ENCODE results near the gene CDH15.

The CDH15 gene, protein sequence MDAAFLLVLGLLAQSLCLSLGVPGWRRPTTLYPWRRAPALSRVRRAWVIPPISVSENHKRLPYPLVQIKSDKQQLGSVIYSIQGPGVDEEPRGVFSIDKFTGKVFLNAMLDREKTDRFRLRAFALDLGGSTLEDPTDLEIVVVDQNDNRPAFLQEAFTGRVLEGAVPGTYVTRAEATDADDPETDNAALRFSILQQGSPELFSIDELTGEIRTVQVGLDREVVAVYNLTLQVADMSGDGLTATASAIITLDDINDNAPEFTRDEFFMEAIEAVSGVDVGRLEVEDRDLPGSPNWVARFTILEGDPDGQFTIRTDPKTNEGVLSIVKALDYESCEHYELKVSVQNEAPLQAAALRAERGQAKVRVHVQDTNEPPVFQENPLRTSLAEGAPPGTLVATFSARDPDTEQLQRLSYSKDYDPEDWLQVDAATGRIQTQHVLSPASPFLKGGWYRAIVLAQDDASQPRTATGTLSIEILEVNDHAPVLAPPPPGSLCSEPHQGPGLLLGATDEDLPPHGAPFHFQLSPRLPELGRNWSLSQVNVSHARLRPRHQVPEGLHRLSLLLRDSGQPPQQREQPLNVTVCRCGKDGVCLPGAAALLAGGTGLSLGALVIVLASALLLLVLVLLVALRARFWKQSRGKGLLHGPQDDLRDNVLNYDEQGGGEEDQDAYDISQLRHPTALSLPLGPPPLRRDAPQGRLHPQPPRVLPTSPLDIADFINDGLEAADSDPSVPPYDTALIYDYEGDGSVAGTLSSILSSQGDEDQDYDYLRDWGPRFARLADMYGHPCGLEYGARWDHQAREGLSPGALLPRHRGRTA

DNA sequence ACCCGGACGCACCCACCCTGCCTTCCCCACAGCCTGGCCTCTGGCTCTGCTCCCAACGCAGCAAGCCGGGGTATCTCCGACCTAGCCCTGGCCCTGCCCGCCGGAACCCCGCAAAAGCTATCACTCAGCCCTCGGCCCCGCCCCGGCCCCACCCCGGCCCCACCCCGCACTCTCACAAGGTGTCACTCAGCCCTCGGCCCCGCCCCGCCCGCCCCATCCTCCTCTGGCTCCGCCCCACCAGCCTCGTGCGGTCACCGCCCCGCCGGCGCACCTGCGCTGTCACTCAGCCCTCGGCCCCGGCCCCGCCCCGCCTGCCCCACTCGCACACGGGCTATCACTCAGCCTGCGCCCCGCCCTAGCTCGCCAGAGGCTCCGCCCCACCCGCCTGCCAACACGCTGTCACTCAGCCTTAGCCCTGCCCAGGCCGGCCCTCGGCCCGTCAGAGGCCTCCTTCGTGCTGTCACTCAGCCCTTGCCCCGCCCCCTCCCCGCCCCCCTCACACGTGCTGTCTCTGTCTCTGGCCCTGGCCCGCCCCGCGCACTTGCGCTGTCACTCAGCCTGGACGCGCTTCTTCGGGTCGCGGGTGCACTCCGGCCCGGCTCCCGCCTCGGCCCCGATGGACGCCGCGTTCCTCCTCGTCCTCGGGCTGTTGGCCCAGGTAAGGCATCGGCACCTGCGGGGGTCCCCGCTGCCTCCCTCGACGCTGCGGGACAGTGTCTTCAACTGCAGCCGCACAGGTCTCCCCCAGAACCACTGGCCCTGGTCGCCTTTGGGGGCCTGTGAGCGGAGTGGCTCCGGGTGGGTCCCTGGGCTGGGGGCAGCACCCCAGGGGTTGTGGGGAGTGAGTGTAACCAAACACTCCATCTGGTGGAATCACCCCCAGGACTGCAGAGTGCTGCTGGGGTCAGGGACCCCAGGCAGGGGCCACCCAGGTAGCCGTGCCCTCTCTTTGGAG lies at the start of gene CDH15:
CDH15 (plus strand) TSS at position 533 of the 955 bp plus-strand sequence; CDS start at position 617, 84 bp downstream.
- peak; percentile 91 for DNase-seq

DNA sequence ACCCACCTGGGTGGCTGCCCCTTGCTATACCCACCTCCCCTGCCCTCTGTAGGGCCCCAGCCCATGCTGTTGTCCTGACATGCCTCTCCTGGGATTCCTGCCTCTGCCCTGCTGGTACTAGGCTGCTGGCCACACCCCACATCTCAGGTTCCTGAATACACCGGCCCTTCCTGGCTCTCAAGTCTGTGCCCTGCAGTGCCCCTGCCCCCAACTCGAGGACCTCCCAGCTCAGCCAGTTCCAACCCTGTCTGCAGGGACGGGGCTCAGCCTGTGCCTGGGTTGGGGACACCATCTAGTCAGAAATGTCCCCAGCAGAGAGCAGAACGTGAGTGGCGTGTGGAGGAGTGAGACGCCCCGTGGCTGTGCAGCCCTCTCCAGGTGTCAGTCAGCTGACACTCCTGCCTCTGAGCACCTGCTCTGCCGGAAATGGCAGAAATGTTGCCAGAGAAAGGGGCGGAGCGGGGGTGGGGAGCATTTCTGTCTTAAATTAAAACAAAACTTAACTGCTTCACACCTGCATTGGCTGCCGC lies 49.2 kb upstream of the CDH15 start:
- peak; percentile 51 for DNase-seq

DNA sequence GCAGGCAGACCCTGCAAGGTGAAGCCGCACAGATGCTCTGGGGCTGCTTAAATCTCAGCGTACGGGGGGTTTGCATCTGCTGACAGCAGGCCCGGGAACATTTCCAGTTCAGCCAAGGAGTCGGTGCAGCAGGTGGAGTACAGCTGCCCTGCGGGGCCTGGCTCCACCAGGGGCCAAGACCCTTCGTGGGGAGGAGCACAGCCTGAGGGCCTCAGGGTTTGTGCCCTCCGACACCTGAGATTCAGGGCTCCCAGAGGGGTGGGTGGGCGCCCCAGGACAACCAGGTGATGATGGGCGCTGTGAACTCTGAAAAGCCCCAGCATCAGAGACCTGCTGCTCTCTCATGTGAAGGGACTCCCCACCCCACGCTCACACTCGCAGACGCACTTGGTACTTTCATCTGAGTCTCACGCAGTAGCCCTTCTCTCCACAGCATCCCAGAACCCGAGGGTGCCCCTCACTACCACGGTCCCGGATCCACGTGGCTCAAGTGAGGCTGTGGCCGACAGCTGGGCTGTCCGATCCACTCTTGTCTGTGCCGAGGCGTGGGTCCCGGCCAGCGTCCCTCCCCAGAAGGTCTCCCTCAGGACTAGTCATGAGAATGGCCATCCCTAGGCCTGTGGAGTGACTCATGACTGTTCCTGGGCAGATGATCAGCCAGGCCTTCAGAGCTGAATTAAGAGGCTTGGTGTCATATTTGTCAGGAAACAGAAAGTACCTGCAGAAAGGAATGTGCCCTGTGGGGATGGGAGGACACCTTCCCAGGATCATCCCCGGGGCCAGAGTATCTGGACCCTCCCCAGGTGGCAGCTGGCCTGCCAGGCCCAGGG lies 48.3 kb upstream of the CDH15 start:
- no peak for DNase-seq

DNA sequence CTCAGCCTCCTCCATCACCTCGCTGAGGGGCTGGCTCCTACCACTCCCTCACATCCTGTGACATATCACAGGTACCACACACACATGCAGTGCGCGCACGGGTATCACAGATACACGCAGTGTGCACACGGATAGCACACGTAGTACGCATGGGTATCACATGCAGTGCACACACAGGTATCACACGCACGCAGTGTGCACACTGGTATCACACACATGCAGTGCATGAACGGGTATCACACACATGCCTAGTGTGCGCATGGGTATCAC lies 47.8 kb upstream of the CDH15 start:
- DNase-seq = no peak

DNA sequence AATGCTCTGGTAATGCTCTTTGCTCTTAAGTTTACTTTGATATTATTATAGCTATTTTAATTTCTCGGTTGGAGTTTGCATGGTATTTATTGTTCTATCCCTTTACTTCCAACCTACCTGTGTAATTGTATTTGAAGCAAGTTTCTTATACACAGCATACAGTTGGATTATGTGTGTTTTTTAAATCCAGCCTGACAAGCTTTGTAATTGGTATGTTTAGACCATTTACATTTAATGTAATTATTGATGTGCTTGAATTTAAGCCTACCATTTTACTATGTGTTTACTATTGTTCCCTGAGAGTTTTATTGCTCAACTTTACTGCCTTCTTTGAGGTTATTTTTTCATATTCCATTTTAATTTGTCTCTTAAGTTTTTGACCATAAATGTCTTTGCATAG lies 42.2 kb upstream of the CDH15 start:
- DNase-seq = no peak

DNA sequence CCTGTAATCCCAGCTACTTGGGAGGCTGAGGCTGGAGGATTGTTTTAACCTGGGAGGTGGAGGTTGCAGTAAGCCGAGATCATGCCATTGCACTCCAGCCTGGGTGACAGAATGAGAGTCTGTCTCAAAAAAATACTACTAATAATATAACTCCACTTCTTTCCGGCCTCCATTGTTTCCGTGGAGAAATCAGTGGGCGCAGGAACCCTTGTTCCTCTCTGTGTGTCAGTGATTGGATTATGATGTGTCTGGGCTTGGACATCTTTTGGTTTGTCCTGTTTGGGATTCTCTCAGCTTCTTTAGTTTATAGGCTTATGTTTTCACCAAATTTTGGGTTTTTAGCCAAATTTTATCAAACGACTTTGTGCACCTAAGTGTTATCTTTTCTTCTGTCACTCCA lies 41.1 kb upstream of the CDH15 start:
- DNase-seq = no peak

DNA sequence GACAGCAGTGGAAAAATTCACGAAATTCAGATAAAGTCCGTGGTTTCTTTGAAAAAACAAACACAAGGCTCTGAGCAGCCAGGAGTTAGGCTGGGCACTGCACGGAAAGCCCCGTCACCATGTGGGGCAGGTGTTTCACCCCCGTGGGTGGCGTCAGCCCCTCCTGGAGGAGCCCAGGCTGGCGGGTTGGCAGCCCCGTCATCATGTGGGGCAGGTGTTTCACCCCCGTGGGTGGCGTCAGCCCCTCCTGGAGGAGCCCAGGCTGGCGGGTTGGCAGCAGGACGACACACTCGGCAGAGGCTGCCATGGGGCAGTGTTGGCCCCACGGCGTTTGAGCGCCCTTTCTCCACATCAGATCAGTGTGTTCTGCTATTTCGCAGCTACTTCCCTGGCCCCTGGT lies 39.8 kb upstream of the CDH15 start:
- no peak for DNase-seq

DNA sequence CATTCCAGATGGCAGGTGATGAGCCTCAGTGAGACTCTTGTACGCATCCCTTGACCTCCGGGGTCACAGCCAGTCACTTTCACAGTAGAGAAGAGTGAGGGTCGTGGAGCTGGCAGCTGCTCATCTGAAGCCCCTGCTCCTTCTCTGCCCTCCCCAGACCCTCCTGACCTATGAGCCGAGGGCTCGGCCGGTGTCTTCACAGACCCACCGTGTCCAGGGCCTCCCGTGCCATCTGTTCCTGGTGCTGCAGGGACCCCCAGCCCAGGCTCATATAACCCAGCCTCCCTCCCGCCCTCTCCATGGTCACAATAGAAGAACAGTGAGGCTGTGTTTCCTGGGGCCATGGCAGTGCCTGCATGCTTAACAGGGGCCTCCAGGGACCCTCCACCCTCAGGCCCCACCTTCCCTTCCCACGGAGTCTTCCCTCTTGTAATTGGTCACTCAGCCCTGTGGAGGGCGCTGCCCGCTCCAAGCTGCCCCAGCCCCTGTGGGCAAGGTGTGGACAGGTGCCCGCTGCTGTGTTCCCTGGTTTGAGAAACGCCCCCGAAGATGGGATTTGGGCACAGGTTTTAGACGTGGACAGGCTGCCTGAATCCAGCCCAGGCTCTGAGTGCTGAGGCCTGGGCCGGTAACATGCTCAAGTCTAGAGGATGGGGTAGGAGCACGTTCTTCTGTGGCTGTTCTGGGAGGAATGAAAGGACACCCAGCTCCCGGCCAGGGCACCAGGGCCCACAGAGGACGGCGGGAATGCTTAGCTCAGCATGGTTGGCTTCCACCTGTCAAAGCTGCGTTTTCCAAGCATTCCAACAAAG lies 39.1 kb upstream of the CDH15 start:
- no peak for DNase-seq

DNA sequence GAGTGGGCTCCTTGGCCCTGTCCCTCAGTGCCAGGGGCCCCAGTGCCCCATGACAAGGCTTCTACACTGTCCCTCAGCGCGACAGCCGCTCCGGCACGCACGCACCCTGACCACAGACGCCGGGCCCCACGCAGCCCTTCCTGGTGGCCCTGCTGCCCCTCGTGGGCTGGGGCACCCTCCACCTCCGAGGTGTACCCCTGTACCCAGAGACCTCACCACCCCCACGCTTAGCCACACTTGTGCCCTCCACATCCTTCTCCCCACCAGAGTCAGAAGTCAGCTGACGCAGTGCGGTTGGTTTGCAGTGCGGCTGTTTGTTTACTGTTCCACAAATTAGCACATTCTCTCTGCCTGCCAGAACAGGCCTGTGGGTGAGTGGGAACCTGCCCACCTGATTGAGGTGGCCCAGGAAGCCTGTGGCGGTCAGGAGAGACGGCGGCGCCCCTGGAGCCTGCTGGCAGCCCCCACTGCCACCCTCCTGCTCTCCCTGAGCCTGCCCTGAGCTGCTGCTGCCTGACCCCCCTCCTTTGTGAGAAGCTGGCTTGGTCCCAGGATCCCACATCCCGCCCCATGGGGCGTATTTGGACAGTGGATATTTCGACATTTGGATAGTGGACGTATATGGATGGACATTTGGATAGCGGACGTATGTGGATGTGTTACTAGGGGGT lies 38.0 kb upstream of the CDH15 start:
- DNase-seq = no peak

DNA sequence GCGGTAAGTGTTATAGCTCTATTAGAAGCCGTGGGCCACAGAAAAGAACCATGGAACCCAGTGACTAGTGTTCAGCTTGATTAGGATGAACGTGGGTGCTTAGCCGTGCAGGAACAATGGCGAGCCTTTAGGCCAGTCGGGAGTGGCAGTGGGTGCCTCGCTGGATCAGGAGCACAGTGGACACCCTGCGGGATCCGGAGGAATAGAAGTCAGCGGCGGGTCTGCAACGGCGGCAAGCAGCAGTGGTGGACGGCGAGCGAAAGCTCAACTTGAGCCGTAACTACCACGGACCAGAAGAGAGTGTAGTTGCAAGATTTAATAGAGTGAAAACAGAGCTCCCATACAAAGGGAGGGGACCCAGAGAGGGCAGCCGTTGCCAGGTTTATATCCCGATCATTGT lies 37.3 kb upstream of the CDH15 start:
- no peak for DNase-seq

DNA sequence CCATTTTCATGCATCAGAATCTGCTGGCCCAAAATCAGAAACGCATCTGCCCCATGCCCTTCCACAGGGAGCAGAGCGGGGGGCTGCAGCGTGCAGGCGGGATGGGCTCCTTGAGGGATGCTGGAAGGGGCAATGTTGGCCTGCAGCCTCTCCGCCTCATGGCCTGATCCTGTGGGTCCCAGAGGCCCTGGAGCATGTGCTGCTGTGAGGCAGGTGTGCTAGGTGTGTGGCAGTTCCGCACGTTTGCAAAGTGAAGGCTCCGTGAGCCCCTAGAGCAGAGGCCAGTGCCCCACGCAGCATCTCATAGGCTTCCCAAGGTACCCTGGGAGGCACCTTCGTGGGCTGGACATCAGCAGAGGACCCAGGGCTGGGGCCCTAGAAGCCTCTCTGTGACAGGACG lies 36.4 kb upstream of the CDH15 start:
- DNase-seq = no peak

DNA sequence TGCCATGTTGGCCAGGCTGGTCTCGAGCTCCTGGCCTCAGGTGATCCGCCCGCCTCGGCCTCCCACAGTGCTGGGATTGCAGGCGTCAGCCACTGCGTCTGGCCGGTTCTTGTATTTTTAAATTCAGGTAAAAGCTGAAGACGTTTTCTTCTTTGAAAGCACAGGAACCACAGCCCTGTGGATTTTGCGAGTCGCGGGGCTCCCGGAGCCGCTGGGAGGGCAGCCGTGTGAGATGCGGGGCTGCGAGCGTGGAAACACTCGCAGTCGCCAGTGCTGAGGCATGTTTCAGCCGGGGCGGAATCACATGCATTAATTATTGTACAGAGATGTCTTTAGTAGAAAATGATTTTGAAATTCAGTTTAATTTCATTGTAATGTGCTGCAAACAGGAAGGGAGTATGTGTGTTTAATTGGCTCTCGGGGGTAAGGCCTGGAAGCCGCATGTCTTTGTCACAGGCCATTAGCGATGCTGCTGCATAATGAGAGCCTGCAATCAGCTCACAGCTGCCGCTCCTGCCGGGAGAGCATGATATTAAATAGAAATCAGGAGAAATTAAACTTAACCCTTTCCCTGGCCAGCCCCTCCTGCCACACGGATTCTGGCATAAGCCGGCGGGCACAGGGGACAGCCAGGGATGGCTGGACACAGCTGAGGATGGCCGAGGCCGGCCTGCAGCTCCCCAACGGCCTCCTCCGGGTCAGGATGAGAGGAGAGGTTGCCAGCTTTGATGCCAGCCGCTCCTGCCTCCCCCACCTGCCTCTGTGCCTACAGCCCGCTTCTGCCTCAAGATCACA lies 35.4 kb upstream of the CDH15 start:
- peak; percentile 89 for DNase-seq

DNA sequence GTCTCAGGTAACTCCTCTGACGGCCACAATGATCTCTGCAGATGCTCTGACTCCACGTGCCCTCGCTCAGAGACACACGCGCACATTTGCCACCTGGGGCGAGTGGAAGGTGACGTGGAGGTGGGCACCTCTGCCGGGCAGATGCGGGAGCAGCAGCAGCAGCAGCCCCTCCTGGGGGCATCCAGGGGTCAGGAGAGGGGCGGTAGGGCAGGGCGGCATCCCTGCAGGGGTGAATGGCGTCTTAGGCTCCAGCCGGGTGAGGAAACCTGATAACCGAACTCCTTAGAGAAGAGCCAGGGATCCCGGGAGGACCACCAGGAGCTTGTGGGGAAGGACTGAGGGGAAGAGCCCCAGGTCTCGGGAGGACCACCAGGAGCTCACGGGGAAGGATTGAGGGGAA lies 34.6 kb upstream of the CDH15 start:
- DNase-seq = no peak

DNA sequence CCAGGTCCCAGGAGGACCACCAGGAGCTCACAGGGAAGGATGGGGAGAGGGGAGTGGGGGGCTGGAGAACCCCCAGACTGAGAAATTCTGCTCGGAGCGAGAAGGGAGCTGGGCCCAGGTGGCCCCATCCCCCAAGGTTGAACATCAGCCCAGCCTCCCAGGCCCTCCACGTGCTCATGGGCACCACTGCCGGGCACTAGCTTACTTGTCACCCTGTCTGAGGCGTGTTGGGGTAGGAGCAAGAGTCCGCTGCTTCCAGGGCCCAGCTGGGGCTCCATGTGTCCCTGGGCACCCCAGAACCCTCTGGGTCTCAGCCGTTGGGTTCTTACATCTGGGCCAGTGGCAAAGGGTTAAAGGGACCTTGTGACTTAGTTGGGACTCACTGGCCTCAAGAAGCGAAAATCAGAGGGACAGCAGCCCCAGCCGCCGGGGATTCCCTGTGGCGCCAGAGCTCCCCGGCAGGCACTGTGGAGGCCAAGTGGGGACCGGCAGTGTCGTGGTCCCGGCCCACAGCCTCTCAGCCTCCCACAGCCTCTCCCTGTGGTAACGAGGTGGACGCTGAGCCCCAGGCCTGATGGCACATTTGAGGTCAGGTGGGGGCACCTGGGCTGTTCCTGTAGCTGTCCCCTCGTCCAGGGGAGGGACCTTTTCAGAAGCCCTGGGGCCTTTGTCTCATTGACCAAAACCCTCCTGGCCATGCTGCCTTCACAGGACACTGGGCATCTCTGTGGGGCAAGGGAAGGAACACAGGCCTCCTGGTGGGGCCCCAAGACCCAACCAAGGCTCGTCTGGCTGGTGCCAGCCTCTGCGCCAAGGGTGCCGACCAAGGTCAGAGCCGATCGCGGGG lies 33.7 kb upstream of the CDH15 start:
- DNase-seq = no peak

DNA sequence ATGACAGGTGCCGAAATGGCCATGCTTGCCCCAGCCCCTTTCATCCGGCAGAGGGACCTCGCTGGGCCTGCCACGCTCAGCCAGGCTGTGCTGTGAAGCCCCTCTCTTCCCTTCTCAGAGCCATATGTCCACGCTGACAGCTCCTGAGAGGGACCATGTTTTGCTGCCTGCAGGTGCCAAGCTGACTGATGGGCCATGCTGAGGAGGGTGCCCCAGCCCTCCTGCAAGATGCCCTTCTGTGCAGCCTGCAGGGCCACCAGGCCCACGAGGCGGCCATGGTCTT lies 33.1 kb upstream of the CDH15 start:
- no peak for DNase-seq

DNA sequence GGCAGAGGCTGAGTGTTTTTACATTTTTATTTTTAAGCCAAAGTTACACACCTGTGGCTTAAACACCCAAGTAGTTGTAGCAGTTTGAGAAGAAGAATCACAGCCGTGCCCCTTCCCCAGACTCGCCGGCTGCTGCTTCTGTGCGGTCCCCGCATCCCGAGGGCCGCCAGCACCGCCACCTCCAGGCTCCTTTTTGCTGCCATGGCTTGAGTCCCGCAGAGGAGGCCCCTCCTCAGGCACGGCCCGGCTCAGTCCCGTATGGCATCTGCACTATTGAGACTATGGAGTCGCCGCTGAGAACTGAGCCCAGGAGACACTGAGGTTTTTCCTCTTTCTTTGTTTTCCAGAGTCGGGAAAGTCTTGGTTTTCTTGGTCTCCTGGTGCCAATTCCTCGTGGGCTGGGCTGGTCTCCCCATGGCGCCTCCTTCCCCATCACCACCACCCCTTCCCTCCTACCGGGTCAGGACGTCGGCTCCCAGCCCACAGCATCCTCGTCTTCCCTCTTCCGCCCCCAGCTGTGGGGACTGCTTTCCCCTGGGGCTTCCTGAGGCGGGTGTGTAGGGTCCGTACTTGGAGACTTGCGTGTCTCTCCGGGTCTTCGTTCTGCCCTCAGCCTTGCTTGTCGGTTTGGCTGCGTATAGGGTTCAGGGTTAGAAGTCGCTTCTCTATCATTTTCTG lies 32.6 kb upstream of the CDH15 start:
- DNase-seq = no peak

DNA sequence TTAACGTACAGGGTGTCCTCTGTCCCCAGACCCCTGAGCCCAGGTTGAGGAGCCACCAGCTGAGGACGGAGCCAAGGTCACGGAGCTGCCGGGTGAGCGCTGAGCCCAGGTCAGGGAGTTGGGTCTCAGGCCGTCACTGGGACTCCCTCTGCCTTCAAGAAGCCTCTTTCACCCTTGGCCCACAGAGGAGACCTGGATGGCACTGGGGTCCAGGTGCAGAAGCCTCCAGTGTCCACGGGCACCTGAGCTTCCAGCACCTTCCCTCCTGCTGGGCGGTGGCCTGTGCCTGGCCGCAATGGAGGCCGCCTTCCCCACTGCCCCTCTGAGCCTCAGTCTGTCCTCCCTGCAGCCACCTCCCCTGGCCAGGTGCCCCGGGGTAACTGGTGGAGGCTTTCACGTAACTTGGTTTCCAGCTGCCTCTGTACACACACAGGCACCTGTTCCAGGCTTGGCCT lies 31.6 kb upstream of the CDH15 start:
- no peak for DNase-seq

DNA sequence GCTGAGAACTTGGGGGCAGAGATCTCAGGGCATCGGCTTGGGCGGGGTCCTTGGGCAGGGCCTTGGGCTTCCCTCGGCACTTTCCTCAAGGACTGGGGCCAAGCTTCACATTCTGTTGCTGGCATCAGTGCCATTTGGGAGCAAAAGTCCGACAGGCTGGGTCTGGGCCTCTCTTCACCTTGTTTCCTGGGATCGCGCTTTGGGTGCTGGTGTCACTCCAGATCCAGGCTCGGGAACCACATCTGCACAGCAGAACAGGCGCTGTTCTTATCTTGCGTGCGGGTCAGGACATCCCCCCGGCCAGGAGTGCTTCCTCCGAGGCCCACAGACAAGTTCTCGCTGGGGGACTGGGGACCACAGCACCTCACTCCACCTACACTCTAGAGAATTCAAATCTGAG lies 31.1 kb upstream of the CDH15 start:
- DNase-seq = no peak
